Muscle of leg (tissue), 11 donors: ENCODE measurements around the gene MTMR12. TPM values are rescaled to one million over a fixed set of nuclear protein-coding genes. Genes with fewer than 3 reads are reported as not detected.

ENCODE experiments used
- DNase-seq: peaks from one replicate; pipeline ENCODE4 v3.0.0; 2013
- H3K27ac ChIP-seq: one replicate; pipeline ENCODE4 v1.5.1; 2013; ENCODE audit warnings: mild to moderate bottlenecking, low read length, control low read depth
- H3K27me3 ChIP-seq: one replicate; pipeline ENCODE4 v1.6.1; 2013; ENCODE audit warnings: low read length; ENCODE audit not compliant: control insufficient read depth, insufficient read depth
- H3K36me3 ChIP-seq: one replicate; pipeline ENCODE4 v1.6.1; 2013; ENCODE audit warnings: low read length; ENCODE audit not compliant: control insufficient read depth, insufficient read depth
- H3K4me1 ChIP-seq: one replicate; pipeline ENCODE4 v1.6.1; 2013; ENCODE audit warnings: low read length; ENCODE audit not compliant: control insufficient read depth, insufficient read depth
- H3K4me3 ChIP-seq: one replicate; pipeline ENCODE4 v1.5.1; 2013; ENCODE audit warnings: low read length, control low read depth
- H3K9me3 ChIP-seq: replicated peaks from 2 replicates; pipeline ENCODE4 v1.6.1; 2013; ENCODE audit warnings: low read depth, low read length; ENCODE audit not compliant: control insufficient read depth
- WGBS: methylation state at CpG from one replicate; pipeline ENCODE4 v1.1.5; 2013; ENCODE audit warnings: missing lambda C conversion rate; ENCODE audit not compliant: insufficient coverage; 5-methylcytosine and 5-hydroxymethylcytosine counted together
- polyA plus RNA-seq, 8 donors: library from polyadenylated mRNA; unstranded; fragments of 120-200 nt; gene quantifications; one replicate each; pipeline versions ENCODE4 v1.2.1 to v1.2.3, GENCODE V29; 2013; ENCODE audit warnings: inconsistent platforms in 1 of 8, low replicate concordance in 1 of 8; ENCODE audit not compliant: insufficient read length in 8 of 8, insufficient read depth in 1 of 8
- total RNA-seq: library from RNA; stranded (reverse); fragments of 120-200 nt; gene quantifications from one replicate; pipeline ENCODE4 v1.2.4, GENCODE V29; 2013

MTMR12 gene
- total and polyA plus RNA-seq, 9 donors: 12.9 to 19.2 (median 15.2) TPM

GRCh38 chr5:32265902-32266301 is 46.8 kb downstream of the MTMR12 start:
- Histone ChIP-seq H3K4me3 (no peak overlapping the region), H3K36me3 (peaks cover 51% of the 10 kb centered on the region), H3K27ac (no peak overlapping the region), H3K4me1 (no peaks in the 10 kb centered on the region), H3K27me3 (no peaks in the 10 kb centered on the region), H3K9me3 (no peaks in the 10 kb centered on the region)
- 89% methylated on average over 1 of the region's 6 CpGs for WGBS
- DNase-seq: no peak

DNA sequence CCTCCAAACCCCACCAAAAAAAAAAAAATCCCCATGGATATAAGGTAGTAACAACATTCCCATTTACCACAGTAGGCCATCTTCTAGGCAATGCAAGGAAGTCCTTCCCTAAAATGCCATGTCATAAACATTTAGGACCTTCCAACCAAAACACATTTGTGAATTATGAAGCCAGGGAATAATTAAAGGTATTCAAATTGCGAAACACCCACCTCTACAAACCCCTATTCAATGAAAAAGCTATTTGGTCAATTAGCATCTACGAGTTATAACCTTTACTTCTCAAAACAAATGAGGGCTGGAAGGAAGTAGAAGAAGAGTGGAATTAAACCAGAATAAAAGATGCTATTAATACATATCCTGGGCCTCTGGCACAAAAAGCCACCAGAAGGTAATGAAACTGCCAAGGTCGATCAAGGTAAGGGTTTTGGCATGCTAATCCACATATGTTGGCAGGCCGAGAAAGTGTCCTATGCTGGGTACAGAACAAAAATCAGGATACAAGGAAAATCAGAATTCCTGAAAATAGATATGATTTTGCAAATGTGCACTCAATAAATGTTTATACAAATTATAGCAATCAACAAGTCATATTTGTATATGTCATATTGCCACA is 47.7 kb downstream of the MTMR12 start:
- Histone ChIP-seq H3K27me3 (no peaks in the 10 kb centered on the region), H3K36me3 (peaks cover 45% of the 10 kb centered on the region), H3K9me3 (no peaks in the 10 kb centered on the region), H3K4me1 (no peaks in the 10 kb centered on the region), H3K4me3 (no peak overlapping the region), H3K27ac (no peak overlapping the region)
- 71% methylated on average over 1 of the region's 4 CpGs for WGBS
- DNase-seq: no peak

GRCh38 chr5:32263684-32264083 is 49.1 kb downstream of the MTMR12 start:
- H3K27ac ChIP-seq: no peak overlapping the region
- H3K4me1 ChIP-seq: no peaks in the 10 kb centered on the region
- WGBS: no CpG with 5 or more reads among the region's 4 CpGs
- H3K4me3 ChIP-seq: no peak overlapping the region
- peak; percentile 12 for DNase-seq
- H3K9me3 ChIP-seq: no peaks in the 10 kb centered on the region
- peaks cover 52% of the 10 kb centered on the region for H3K36me3 ChIP-seq
- H3K27me3 ChIP-seq: no peaks in the 10 kb centered on the region

DNA sequence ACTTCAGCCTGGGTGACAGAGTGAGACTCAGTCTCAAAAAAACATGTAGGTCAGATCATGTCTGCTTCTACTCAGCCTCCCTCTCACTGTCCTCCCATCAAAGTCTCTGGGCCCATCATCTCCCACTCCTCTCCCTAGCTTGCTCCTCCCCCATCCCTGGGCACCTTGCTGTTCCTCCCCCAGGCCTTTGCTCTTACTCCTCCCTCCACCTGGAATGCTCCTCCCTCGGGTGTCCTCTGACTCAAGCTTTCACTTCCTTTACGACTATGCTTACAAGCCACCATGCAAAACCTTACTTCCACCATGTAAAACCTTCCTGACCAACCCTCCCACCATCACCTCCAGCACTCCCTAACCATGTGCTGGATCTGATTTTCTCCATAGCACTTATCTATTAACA is 51.5 kb downstream of the MTMR12 start:
- DNase-seq: no peak
- H3K27ac ChIP-seq: no peak overlapping the region
- no peaks in the 10 kb centered on the region for H3K27me3 ChIP-seq
- H3K4me3 ChIP-seq: no peak overlapping the region
- no peaks in the 10 kb centered on the region for H3K9me3 ChIP-seq
- 73% methylated on average over 2 of the region's 2 CpGs for WGBS
- peaks cover 53% of the 10 kb centered on the region for H3K36me3 ChIP-seq
- H3K4me1 ChIP-seq: no peaks in the 10 kb centered on the region

DNA sequence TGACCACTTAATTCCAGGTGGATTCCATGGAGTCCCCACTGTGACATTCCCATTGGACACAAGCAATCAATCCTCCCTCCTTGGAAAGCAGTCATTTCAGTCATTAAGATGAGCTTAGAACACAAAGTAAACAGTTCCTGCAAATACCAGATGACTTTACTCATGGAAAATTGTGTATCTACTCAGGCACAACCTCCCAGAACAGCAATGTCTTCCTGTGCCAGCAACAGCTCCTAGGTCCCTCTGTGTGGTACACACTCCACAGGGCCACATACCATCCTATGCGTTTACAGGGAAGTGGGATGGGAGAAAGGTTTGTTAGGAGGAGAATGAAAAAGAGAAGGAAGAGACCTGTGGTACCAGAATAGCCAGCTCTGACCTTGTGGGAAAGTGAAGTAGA is 53.7 kb downstream of the MTMR12 start:
- WGBS: no CpG with 5 or more reads among the region's 1 CpG
- H3K36me3 ChIP-seq: peaks cover 62% of the 10 kb centered on the region
- peaks cover 11% of the 10 kb centered on the region for H3K4me1 ChIP-seq
- no peak for DNase-seq
- no peak overlapping the region for H3K27ac ChIP-seq
- H3K4me3 ChIP-seq: no peak overlapping the region
- H3K27me3 ChIP-seq: no peaks in the 10 kb centered on the region
- no peaks in the 10 kb centered on the region for H3K9me3 ChIP-seq

- no peak for DNase-seq
- WGBS: 86% methylated on average over 3 of the region's 3 CpGs
- no peaks in the 10 kb centered on the region for H3K9me3 ChIP-seq
- H3K4me1 ChIP-seq: peaks cover 11% of the 10 kb centered on the region
- H3K36me3 ChIP-seq: peaks cover 64% of the 10 kb centered on the region
- H3K27ac ChIP-seq: no peak overlapping the region
- H3K27me3 ChIP-seq: no peaks in the 10 kb centered on the region
- no peak overlapping the region for H3K4me3 ChIP-seq
Observed at GRCh38 chr5:32258424-32258823, 54.3 kb downstream of the MTMR12 start.

- 80% methylated on average over 1 of the region's 2 CpGs for WGBS
- Histone ChIP-seq H3K27ac (peak overlapping the region; percentile 29), H3K4me1 (peaks cover 11% of the 10 kb centered on the region), H3K4me3 (no peak overlapping the region), H3K27me3 (no peaks in the 10 kb centered on the region), H3K36me3 (peaks cover 63% of the 10 kb centered on the region), H3K9me3 (no peaks in the 10 kb centered on the region)
- DNase-seq: no peak
Observed at GRCh38 chr5:32255540-32255900, 57.2 kb downstream of the MTMR12 start.

GRCh38 chr5:32254881-32255539 is 57.7 kb downstream of the MTMR12 start:
- Histone ChIP-seq H3K4me3 (no peak overlapping the region), H3K27me3 (no peaks in the 10 kb centered on the region), H3K9me3 (no peaks in the 10 kb centered on the region), H3K27ac (peak overlapping the region; percentile 29), H3K4me1 (peaks cover 11% of the 10 kb centered on the region), H3K36me3 (peaks cover 65% of the 10 kb centered on the region)
- 46% methylated on average over 4 of the region's 5 CpGs for WGBS
- DNase-seq: peak; percentile 65

GRCh38 chr5:32251871-32252458 is 60.8 kb downstream of the MTMR12 start:
- Histone ChIP-seq H3K9me3 (no peaks in the 10 kb centered on the region), H3K36me3 (peaks cover 59% of the 10 kb centered on the region), H3K27ac (no peak overlapping the region), H3K4me3 (no peak overlapping the region), H3K27me3 (no peaks in the 10 kb centered on the region), H3K4me1 (peaks cover 11% of the 10 kb centered on the region)
- WGBS: 79% methylated on average over 5 of the region's 8 CpGs
- no peak for DNase-seq

- 95% methylated on average over 2 of the region's 2 CpGs for WGBS
- Histone ChIP-seq H3K36me3 (peaks cover 66% of the 10 kb centered on the region), H3K4me3 (no peak overlapping the region), H3K27ac (no peak overlapping the region), H3K9me3 (no peaks in the 10 kb centered on the region), H3K27me3 (no peaks in the 10 kb centered on the region), H3K4me1 (no peaks in the 10 kb centered on the region)
- no peak for DNase-seq
Observed at GRCh38 chr5:32249668-32250067, 63.1 kb downstream of the MTMR12 start.
